MM.1S (cell line): Measurements from ENCODE around the gene YWHAH.
A peak's percentile ranks its signal among the peaks of the same experiment; 100 is the strongest.

ENCODE experiments used
- DNase-seq: peaks from one replicate; pipeline ENCODE4 v3.0.0-alpha.2; 2015
- H2AFZ ChIP-seq: fragments of 300-600 bp; sonication (generic); 2 replicates; pipeline ENCODE4 v1.6.0; 2016; ENCODE audit warnings: antibody characterized with exemption, low read length
- H3F3A ChIP-seq: fragments of 300-600 bp; sonication (generic); 2 replicates; pipeline ENCODE4 v1.6.1; 2016; ENCODE audit warnings: mild to moderate bottlenecking, antibody characterized with exemption, low read length, moderate library complexity, mixed read lengths; ENCODE audit not compliant: insufficient read depth
- H3K27ac ChIP-seq: fragments of 300-600 bp; sonication (generic); 2 replicates; pipeline ENCODE4 v1.5.1; 2016; ENCODE audit warnings: mild to moderate bottlenecking, low read length
- H3K27me3 ChIP-seq: fragments of 300-600 bp; sonication (generic); replicated peaks from 2 replicates; pipeline ENCODE4 v1.6.0; 2016; ENCODE audit warnings: low read length; ENCODE audit not compliant: insufficient read depth
- H3K36me3 ChIP-seq: fragments of 300-600 bp; sonication (generic); replicated peaks from 2 replicates; pipeline ENCODE4 v1.6.1; 2016; ENCODE audit warnings: mild to moderate bottlenecking, low read length, mixed read lengths; ENCODE audit not compliant: insufficient read depth
- H3K4me1 ChIP-seq: fragments of 300-600 bp; sonication (generic); 2 replicates; pipeline ENCODE4 v1.6.1; 2016; ENCODE audit warnings: low read length, mixed read lengths
- H3K4me2 ChIP-seq: fragments of 300-600 bp; sonication (generic); 2 replicates; pipeline ENCODE4 v1.6.0; 2016; ENCODE audit warnings: low read depth, low read length
- H3K4me3 ChIP-seq: fragments of 300-600 bp; sonication (generic); 2 replicates; pipeline ENCODE4 v1.5.1; 2016; ENCODE audit warnings: low read length, mixed read lengths
- H3K79me2 ChIP-seq: fragments of 300-600 bp; sonication (generic); 2 replicates; pipeline ENCODE4 v1.6.1; 2016; ENCODE audit warnings: mixed run types, low read length, mixed read lengths
- H3K9ac ChIP-seq: fragments of 300-600 bp; sonication (generic); 2 replicates; pipeline ENCODE4 v1.6.1; 2016; ENCODE audit warnings: low read length, mixed read lengths
- H3K9me2 ChIP-seq: fragments of 300-600 bp; sonication (generic); replicated peaks from 2 replicates; pipeline ENCODE4 v1.6.1; 2016; ENCODE audit warnings: mild to moderate bottlenecking, low read length, mixed read lengths; ENCODE audit not compliant: insufficient read depth
- H3K9me3 ChIP-seq: fragments of 300-600 bp; sonication (generic); replicated peaks from 2 replicates; pipeline ENCODE4 v1.6.1; 2016; ENCODE audit warnings: mild to moderate bottlenecking, low read length, mixed read lengths; ENCODE audit not compliant: insufficient read depth
- H4K20me1 ChIP-seq: fragments of 300-600 bp; sonication (generic); 2 replicates; pipeline ENCODE4 v1.6.1; 2016; ENCODE audit warnings: mild to moderate bottlenecking, low read length, moderate library complexity, mixed read lengths; ENCODE audit not compliant: insufficient read depth
- CTCF ChIP-seq: fragments of 300-600 bp; sonication (generic); IDR thresholded peaks from 2 replicates; pipeline ENCODE4 v1.5.1; 2016; ENCODE audit warnings: antibody characterized with exemption, low read length, mixed read lengths
- EZH2 ChIP-seq: fragments of 300-600 bp; sonication (generic); optimal IDR thresholded peaks from 2 replicates; pipeline ENCODE3; 2017; ENCODE audit warnings: low read depth, mild to moderate bottlenecking, antibody characterized with exemption, low read length, mixed read lengths
- EZH2phosphoT487 ChIP-seq: fragments of 300-600 bp; sonication (generic); IDR thresholded peaks from 2 replicates; pipeline ENCODE4 v1.6.1; 2018; ENCODE audit warnings: antibody characterized with exemption, low read length

Gene YWHAH

GRCh38 chr22:31945443-31945855, 1.1 kb downstream of the YWHAH start:
- H3K27ac ChIP-seq = peak overlapping the region; percentile 56
- peak overlapping the region; percentile 85 for H3K9ac ChIP-seq
- TF ChIP-seq EZH2phosphoT487 (no peak), EZH2 (no peak), CTCF (no peak)
- peak overlapping the region; percentile 65 for H3K4me2 ChIP-seq
- peaks cover 14% of the 10 kb centered on the region for H3K4me1 ChIP-seq
- H3F3A ChIP-seq = peaks cover 9% of the 10 kb centered on the region
- peak overlapping the region; percentile 82 for H3K4me3 ChIP-seq
- DNase-seq = no peak
- H3K9me3 ChIP-seq = no peaks in the 10 kb centered on the region
- no peaks in the 10 kb centered on the region for H3K27me3 ChIP-seq
- peaks cover 5% of the 10 kb centered on the region; the same call in 1 of the 2 replicates for H3K36me3 ChIP-seq
- no peaks in the 10 kb centered on the region for H3K9me2 ChIP-seq
- H2AFZ ChIP-seq = peak overlapping the region; percentile 46
- peaks cover 57% of the 10 kb centered on the region for H3K79me2 ChIP-seq
- H4K20me1 ChIP-seq = peaks cover 7% of the 10 kb centered on the region

GRCh38 chr22:31945971-31946680, 1.8 kb downstream of the YWHAH start:
- H3K9ac ChIP-seq = peak overlapping the region; percentile 85
- no peak for DNase-seq
- peak overlapping the region; percentile 56; the same call in 1 of the 2 replicates for H3K27ac ChIP-seq
- H3K4me2 ChIP-seq = peak overlapping the region; percentile 65
- peaks cover 9% of the 10 kb centered on the region for H3F3A ChIP-seq
- peaks cover 7% of the 10 kb centered on the region for H4K20me1 ChIP-seq
- H2AFZ ChIP-seq = no peak overlapping the region
- H3K79me2 ChIP-seq = peaks cover 64% of the 10 kb centered on the region
- no peaks in the 10 kb centered on the region for H3K9me2 ChIP-seq
- TF ChIP-seq CTCF = no peak
- no peak for TF ChIP-seq EZH2
- TF ChIP-seq EZH2phosphoT487 = no peak
- peak overlapping the region; percentile 82 for H3K4me3 ChIP-seq
- peaks cover 5% of the 10 kb centered on the region; the same call in 1 of the 2 replicates for H3K36me3 ChIP-seq
- peaks cover 14% of the 10 kb centered on the region for H3K4me1 ChIP-seq
- H3K9me3 ChIP-seq = no peaks in the 10 kb centered on the region
- H3K27me3 ChIP-seq = no peaks in the 10 kb centered on the region

GRCh38 chr22:31947296-31947695, 3.0 kb downstream of the YWHAH start:
- peaks cover 15% of the 10 kb centered on the region for H4K20me1 ChIP-seq
- H3K79me2 ChIP-seq = peaks cover 76% of the 10 kb centered on the region
- DNase-seq = peak; percentile 50
- H3K27ac ChIP-seq = no peak overlapping the region
- no peak overlapping the region for H3K4me3 ChIP-seq
- H3K9ac ChIP-seq = no peak overlapping the region
- H3K27me3 ChIP-seq = no peaks in the 10 kb centered on the region
- peaks cover 14% of the 10 kb centered on the region for H3K4me1 ChIP-seq
- H3K4me2 ChIP-seq = no peak overlapping the region
- H3K9me3 ChIP-seq = no peaks in the 10 kb centered on the region
- peaks cover 5% of the 10 kb centered on the region; the same call in 1 of the 2 replicates for H3K36me3 ChIP-seq
- no peaks in the 10 kb centered on the region for H3K9me2 ChIP-seq
- no peak for TF ChIP-seq EZH2phosphoT487
- TF ChIP-seq CTCF = peak; percentile 71
- TF ChIP-seq EZH2 = no peak
- peaks cover 9% of the 10 kb centered on the region for H3F3A ChIP-seq
- H2AFZ ChIP-seq = no peak overlapping the region
